Measurements from ENCODE around the gene ITPR2.
"Not testable (repeated sequence)": the region's sequence is repeated elsewhere in the genome, so short reads cannot be mapped to it uniquely, and the experiment has no call there.

The ITPR2 gene

DNA sequence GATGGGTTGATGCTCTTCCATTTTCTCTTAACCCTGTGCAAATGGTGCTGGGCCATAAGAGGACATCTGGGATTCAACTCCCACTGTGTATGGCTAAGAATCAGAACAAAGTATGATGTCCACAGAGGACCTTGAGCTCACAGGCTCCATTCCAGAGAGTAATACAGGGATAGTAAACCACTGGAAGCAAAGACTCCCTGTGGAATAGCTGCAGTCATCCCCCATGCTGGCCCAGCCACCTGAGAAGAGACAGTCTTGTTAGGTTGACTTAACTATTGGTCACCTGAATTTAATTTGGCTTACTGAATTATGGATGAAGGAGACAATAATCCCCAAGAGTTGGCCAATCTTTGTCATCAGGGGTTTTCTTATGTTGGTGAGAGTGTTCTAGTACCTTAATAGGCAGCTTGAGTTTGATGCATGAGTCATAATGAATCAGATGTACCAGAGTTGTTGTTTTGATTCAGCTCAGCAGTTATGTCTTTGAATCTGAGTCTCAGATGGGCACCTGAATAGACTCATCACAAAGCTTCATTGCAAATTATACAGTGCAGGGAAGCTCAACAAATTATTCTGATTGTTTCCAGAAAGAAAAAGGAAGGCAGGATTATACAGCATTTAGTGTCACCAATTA is 514.9 kb downstream of the ITPR2 start:
- Histone ChIP-seq H3K9ac (ENCODE audit: low read length) (no peak overlapping the region), H3K27ac (ENCODE audit: low read depth, low read length, poor library complexity, severe bottlenecking) (no peak overlapping the region), H3K4me1 (ENCODE audit: insufficient read depth, low read length, severe bottlenecking) (peaks cover 16% of the 10 kb centered on the region), H4K20me1 (ENCODE audit: insufficient read depth, low read length) (no peaks in the 10 kb centered on the region), H3K79me2 (ENCODE audit: insufficient read depth, low read length) (no peaks in the 10 kb centered on the region), H3K9me2 (ENCODE audit: low read depth, low read length) (no peaks in the 10 kb centered on the region), H3K4me2 (ENCODE audit: low read length) (peak overlapping the region; percentile 32; the same call in 1 of the 2 replicates), H2AFZ (ENCODE audit: low read length) (peak overlapping the region; percentile 78; the same call in 1 of the 2 replicates), H3K9me3 (ENCODE audit: low read length) (0 out of 2 replicates have a peak, but pooled peaks cover 5% of the 10 kb centered on the region), H3F3A (ENCODE audit: insufficient read depth, low read length) (no peaks in the 10 kb centered on the region), H3K27me3 (ENCODE audit: insufficient read depth, low read length) (no peaks in the 10 kb centered on the region), H3K36me3 (ENCODE audit: insufficient read depth, low read length) (no peaks in the 10 kb centered on the region), H3K4me3 (ENCODE audit: low read depth, low read length, poor library complexity, severe bottlenecking) (no peak overlapping the region)
- TF ChIP-seq EZH2 (IDR thresholded peaks at IDR 0.05; ENCODE audit: borderline replicate concordance, low read length): no peak
- TF ChIP-seq CTCF (IDR thresholded peaks at IDR 0.05; ENCODE audit: low read length): no peak

DNA sequence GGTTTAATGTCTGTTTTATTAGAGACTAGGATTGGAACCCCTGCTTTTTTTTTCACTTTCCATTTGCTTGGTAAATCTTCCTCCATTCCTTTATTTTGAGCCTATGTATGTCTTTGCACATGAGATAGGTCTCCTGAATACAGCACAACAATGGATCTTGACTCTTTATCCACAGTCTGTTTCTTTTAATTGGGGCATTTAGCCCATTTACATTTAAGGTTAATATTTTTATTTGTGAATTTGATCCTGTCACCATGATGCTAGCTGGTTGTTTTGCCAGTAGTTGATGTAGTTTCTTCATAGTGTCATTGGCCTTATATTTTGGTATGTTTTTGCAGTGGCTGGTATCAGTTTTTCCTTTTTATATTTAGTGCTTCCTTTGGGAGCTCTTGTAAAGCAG is 518.9 kb downstream of the ITPR2 start:
- not testable (repeated sequence) for H3K4me2 ChIP-seq (ENCODE audit: low read length); H3K27ac ChIP-seq (ENCODE audit: low read depth, low read length, poor library complexity, severe bottlenecking); H3K27me3 ChIP-seq (ENCODE audit: insufficient read depth, low read length); H3K4me3 ChIP-seq (ENCODE audit: low read depth, low read length, poor library complexity, severe bottlenecking); H3K9me3 ChIP-seq (ENCODE audit: low read length); H3F3A ChIP-seq (ENCODE audit: insufficient read depth, low read length); H3K36me3 ChIP-seq (ENCODE audit: insufficient read depth, low read length); H2AFZ ChIP-seq (ENCODE audit: low read length); H3K9me2 ChIP-seq (ENCODE audit: low read depth, low read length); H3K9ac ChIP-seq (ENCODE audit: low read length); H4K20me1 ChIP-seq (ENCODE audit: insufficient read depth, low read length); H3K79me2 ChIP-seq (ENCODE audit: insufficient read depth, low read length)
- peaks cover 11% of the 10 kb centered on the region for H3K4me1 ChIP-seq (ENCODE audit: insufficient read depth, low read length, severe bottlenecking)

- H3K4me2 ChIP-seq (ENCODE audit: low read length); H3K27ac ChIP-seq (ENCODE audit: low read depth, low read length, poor library complexity, severe bottlenecking); H3K4me1 ChIP-seq (ENCODE audit: insufficient read depth, low read length, severe bottlenecking); H4K20me1 ChIP-seq (ENCODE audit: insufficient read depth, low read length); H3K9me3 ChIP-seq (ENCODE audit: low read length); H3K9me2 ChIP-seq (ENCODE audit: low read depth, low read length); H3K27me3 ChIP-seq (ENCODE audit: insufficient read depth, low read length); H3F3A ChIP-seq (ENCODE audit: insufficient read depth, low read length); H2AFZ ChIP-seq (ENCODE audit: low read length); H3K9ac ChIP-seq (ENCODE audit: low read length); H3K4me3 ChIP-seq (ENCODE audit: low read depth, low read length, poor library complexity, severe bottlenecking); H3K79me2 ChIP-seq (ENCODE audit: insufficient read depth, low read length); H3K36me3 ChIP-seq (ENCODE audit: insufficient read depth, low read length): not testable (repeated sequence)
Observed at GRCh38 chr12:26310489-26310888, 522.5 kb downstream of the ITPR2 start.

- H3K9me3 ChIP-seq (ENCODE audit: low read length): no peaks in the 10 kb centered on the region
- no peak overlapping the region for H3K9ac ChIP-seq (ENCODE audit: low read length)
- H3K4me2 ChIP-seq (ENCODE audit: low read length): no peak overlapping the region
- H3F3A ChIP-seq (ENCODE audit: insufficient read depth, low read length): no peaks in the 10 kb centered on the region
- TF ChIP-seq CTCF (IDR thresholded peaks at IDR 0.05; ENCODE audit: low read length) (no peak), EZH2 (IDR thresholded peaks at IDR 0.05; ENCODE audit: borderline replicate concordance, low read length) (no peak)
- no peak overlapping the region for H3K27ac ChIP-seq (ENCODE audit: low read depth, low read length, poor library complexity, severe bottlenecking)
- H4K20me1 ChIP-seq (ENCODE audit: insufficient read depth, low read length): no peaks in the 10 kb centered on the region
- H3K79me2 ChIP-seq (ENCODE audit: insufficient read depth, low read length): no peaks in the 10 kb centered on the region
- no peaks in the 10 kb centered on the region for H3K27me3 ChIP-seq (ENCODE audit: insufficient read depth, low read length)
- H3K4me3 ChIP-seq (ENCODE audit: low read depth, low read length, poor library complexity, severe bottlenecking): no peak overlapping the region
- no peaks in the 10 kb centered on the region for H3K4me1 ChIP-seq (ENCODE audit: insufficient read depth, low read length, severe bottlenecking)
- no peaks in the 10 kb centered on the region for H3K9me2 ChIP-seq (ENCODE audit: low read depth, low read length)
- no peak overlapping the region for H2AFZ ChIP-seq (ENCODE audit: low read length)
- no peaks in the 10 kb centered on the region for H3K36me3 ChIP-seq (ENCODE audit: insufficient read depth, low read length)
Observed at GRCh38 chr12:26309634-26310033, 523.4 kb downstream of the ITPR2 start.

Data from OCI-LY1 (cell line).